HFFc6 (cell line): Measurements from ENCODE around the gene SERINC3. TPM values are rescaled to one million over a fixed set of nuclear protein-coding genes. Genes with fewer than 3 reads are reported as not detected.
"Not testable (repeated sequence)": the region's sequence is repeated elsewhere in the genome, so short reads cannot be mapped to it uniquely, and the experiment has no call there.

Experiments
- DNase-seq: peaks from one replicate; pipeline ENCODE4 v3.0.0-alpha.2; 2018
- H3K27ac Mint-ChIP-seq: 2 replicates; pipeline ENCODE4 v1.8.0; 2020; ENCODE audit warnings: mild to moderate bottlenecking, mixed read lengths
- H3K27me3 Mint-ChIP-seq: 2 replicates; pipeline ENCODE4 v1.8.0; 2021; ENCODE audit warnings: mild to moderate bottlenecking, moderate library complexity, mixed read lengths; ENCODE audit not compliant: insufficient read depth
- H3K36me3 Mint-ChIP-seq: 2 replicates; pipeline ENCODE4 v1.8.0; 2021; ENCODE audit warnings: low read depth, mixed read lengths
- H3K4me1 Mint-ChIP-seq: 2 replicates; pipeline ENCODE4 v1.8.0; 2020; ENCODE audit warnings: low read depth, mixed read lengths
- H3K4me3 Mint-ChIP-seq: 2 replicates; pipeline ENCODE4 v1.8.0; 2020; ENCODE audit warnings: mild to moderate bottlenecking, moderate library complexity, mixed read lengths
- H3K9me3 Mint-ChIP-seq: 2 replicates; pipeline ENCODE4 v1.8.0; 2020; ENCODE audit warnings: mild to moderate bottlenecking, mixed read lengths
- total RNA-seq, 6 experiments: library from RNA; stranded (reverse); fragmentation: NEBNext Ultra II Directional; extraction: Animal tissue kit (Norgen Biotek cat#: 25700); gene quantifications; 2 replicates in 1 of 6; 3 replicates in 5 of 6; pipeline ENCODE4 v1.2.3, GENCODE V29; 2021
- TF ChIP-seq, protein P1 (sequence below): fragments of 200-600 bp; sonication (generic); IDR thresholded peaks from 2 replicates; pipeline ENCODE4 v1.5.0; 2021; ENCODE audit warnings: antibody characterized with exemption, mild to moderate bottlenecking

The SERINC3 gene
- total RNA-seq, 6 experiments from 2014 or later = 161 to 219 (median 188) TPM

- Mint-ChIP-seq H3K4me3 (no peak overlapping the region), H3K27ac (no peak overlapping the region), H3K9me3 (no peaks in the 10 kb centered on the region), H3K27me3 (no peaks in the 10 kb centered on the region), H3K4me1 (peaks cover 11% of the 10 kb centered on the region; the same call in 1 of the 2 replicates), H3K36me3 (no peaks in the 10 kb centered on the region)
- DNase-seq = no peak
- TF ChIP-seq, protein P1, sequence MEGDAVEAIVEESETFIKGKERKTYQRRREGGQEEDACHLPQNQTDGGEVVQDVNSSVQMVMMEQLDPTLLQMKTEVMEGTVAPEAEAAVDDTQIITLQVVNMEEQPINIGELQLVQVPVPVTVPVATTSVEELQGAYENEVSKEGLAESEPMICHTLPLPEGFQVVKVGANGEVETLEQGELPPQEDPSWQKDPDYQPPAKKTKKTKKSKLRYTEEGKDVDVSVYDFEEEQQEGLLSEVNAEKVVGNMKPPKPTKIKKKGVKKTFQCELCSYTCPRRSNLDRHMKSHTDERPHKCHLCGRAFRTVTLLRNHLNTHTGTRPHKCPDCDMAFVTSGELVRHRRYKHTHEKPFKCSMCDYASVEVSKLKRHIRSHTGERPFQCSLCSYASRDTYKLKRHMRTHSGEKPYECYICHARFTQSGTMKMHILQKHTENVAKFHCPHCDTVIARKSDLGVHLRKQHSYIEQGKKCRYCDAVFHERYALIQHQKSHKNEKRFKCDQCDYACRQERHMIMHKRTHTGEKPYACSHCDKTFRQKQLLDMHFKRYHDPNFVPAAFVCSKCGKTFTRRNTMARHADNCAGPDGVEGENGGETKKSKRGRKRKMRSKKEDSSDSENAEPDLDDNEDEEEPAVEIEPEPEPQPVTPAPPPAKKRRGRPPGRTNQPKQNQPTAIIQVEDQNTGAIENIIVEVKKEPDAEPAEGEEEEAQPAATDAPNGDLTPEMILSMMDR = no peak
These were observed 40.0 kb upstream of the SERINC3 start for GRCh38 chr20:44561876-44562275.

- not testable (repeated sequence) for H3K9me3 Mint-ChIP-seq, H3K4me3 Mint-ChIP-seq, H3K27ac Mint-ChIP-seq, H3K27me3 Mint-ChIP-seq, H3K36me3 Mint-ChIP-seq, H3K4me1 Mint-ChIP-seq, DNase-seq
These were observed 38.9 kb upstream of the SERINC3 start for GRCh38 chr20:44560818-44561217.

DNA sequence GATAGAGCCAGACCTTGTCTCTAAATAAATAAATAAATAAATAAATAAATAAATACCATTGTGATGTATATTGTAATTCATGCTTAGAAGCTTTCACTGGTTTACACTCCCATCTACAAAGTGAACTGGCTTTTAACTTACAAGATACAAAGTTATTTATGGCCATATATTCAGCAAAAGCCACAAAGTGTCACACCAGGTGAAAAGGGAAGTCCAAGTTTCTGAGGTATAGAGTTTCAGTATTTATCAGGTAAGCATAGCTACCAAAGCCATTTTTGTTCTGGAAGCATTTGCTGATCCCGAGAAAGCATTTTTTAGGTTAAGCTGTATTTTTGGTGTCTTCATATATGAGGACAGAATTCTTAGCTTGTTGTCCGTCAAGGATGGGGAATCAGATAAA lies 38.4 kb upstream of the SERINC3 start:
- Mint-ChIP-seq H3K27ac (no peak overlapping the region), H3K4me1 (no peaks in the 10 kb centered on the region), H3K36me3 (no peaks in the 10 kb centered on the region), H3K27me3 (no peaks in the 10 kb centered on the region), H3K4me3 (no peak overlapping the region), H3K9me3 (no peaks in the 10 kb centered on the region)
- TF ChIP-seq, protein P1 = no peak
- DNase-seq = no peak

DNA sequence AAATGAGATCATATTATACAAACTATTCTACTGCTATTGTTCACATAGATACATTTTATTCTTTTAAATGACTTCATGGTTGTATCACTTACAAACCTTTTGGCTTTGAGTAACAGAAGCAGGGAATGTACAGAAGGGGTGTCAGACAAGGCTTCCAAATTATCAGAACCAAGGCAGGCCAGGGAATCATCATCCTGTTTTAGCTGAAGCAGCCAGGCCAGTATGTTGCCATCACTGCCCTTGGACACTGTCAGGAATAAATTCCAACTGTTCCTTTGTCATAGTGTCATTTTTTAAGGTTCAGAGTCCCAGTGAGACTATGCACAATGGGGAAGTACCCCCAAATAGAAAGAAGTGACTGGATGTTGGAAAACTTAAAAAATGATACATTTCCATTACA lies 37.4 kb upstream of the SERINC3 start:
- no peaks in the 10 kb centered on the region for H3K27me3 Mint-ChIP-seq
- TF ChIP-seq, protein P1 = no peak

DNA sequence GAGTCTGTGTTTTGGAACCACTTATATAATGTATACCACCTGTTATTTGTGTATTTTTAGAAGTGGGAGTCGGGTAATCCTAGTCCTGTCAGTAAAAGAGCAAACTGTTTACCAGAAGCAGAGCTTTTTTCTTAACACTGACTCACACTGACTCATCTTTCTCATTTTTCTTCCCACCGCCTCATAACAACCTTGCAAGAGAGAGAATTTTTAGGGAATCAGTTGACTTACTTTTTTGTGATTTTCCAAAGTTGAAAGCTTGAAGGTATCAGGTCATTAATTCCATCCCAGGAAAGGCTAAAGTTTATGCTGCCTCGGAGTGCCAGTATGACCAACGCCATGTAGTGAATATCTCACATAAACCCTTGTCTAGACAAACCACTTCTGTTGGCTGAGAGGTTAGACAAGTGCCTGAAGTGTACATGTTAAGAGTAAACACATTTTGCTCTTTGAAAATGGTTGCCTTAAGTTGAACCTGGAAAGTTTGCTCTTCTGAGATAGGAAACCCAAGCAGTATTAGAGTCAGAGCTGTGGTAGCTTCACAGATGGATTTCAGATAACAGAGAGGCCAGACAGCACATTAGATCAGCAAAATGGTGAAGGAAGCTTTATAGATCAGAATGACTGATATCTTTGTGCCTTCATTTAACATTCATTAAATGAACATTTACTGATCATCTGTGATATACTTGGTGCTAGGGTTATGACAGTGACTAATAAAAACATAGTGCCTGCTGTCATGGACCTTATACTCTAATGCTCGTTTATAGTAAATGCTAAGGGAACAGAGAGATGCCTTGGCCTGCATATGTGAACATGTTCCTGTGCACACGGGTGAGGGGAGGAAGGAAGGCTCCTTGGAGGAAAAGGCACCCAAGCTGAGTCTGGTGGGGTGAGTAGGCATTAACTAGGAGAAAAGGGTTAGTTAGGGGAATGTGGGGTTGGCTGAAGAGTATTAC lies 31.4 kb upstream of the SERINC3 start:
- no peaks in the 10 kb centered on the region for H3K36me3 Mint-ChIP-seq
- H3K9me3 Mint-ChIP-seq = no peaks in the 10 kb centered on the region
- TF ChIP-seq, protein P1 = no peak
- H3K27me3 Mint-ChIP-seq = no peaks in the 10 kb centered on the region
- H3K4me1 Mint-ChIP-seq = peaks cover 43% of the 10 kb centered on the region
- peak overlapping the region; percentile 60 for H3K4me3 Mint-ChIP-seq
- DNase-seq = peak; percentile 74
- peak overlapping the region; percentile 83 for H3K27ac Mint-ChIP-seq

More for the DNA sequence above, 37.4 kb upstream of the SERINC3 start:
- Mint-ChIP-seq H3K27ac (no peak overlapping the region), H3K4me1 (peaks cover 3% of the 10 kb centered on the region; the same call in 1 of the 2 replicates), H3K36me3 (no peaks in the 10 kb centered on the region), H3K4me3 (no peak overlapping the region), H3K9me3 (no peaks in the 10 kb centered on the region)
- DNase-seq = no peak

GRCh38 chr20:44552568-44552949 lies 30.7 kb upstream of the SERINC3 start:
- TF ChIP-seq, protein P1 = no peak
- Mint-ChIP-seq H3K4me3 (peak overlapping the region; percentile 60), H3K27me3 (peaks cover 3% of the 10 kb centered on the region; the same call in 1 of the 2 replicates), H3K27ac (peak overlapping the region; percentile 83), H3K9me3 (no peaks in the 10 kb centered on the region), H3K4me1 (peaks cover 50% of the 10 kb centered on the region), H3K36me3 (no peaks in the 10 kb centered on the region)
- no peak for DNase-seq
